HG03439 (cell line): ENCODE data around the gene COPZ1.
"Not testable (repeated sequence)": the region's sequence is repeated elsewhere in the genome, so short reads cannot be mapped to it uniquely, and the experiment has no call there.

Source experiments
- ATAC-seq: cut with Tn5 transposase; IDR thresholded peaks from one replicate; pipeline ENCODE4 v1.9.1; 2021; ENCODE audit warnings: mild to moderate bottlenecking, moderate library complexity; ENCODE audit not compliant: unreplicated experiment

COPZ1 gene

GRCh38 chr12:54294152-54294952 is 30.6 kb upstream of the COPZ1 start:
- no peak for ATAC-seq

- ATAC-seq, result no peak
These were observed 29.9 kb upstream of the COPZ1 start for GRCh38 chr12:54294953-54295566.

- ATAC-seq, result no peak
These were observed 28.4 kb upstream of the COPZ1 start for GRCh38 chr12:54296393-54297099.

DNA sequence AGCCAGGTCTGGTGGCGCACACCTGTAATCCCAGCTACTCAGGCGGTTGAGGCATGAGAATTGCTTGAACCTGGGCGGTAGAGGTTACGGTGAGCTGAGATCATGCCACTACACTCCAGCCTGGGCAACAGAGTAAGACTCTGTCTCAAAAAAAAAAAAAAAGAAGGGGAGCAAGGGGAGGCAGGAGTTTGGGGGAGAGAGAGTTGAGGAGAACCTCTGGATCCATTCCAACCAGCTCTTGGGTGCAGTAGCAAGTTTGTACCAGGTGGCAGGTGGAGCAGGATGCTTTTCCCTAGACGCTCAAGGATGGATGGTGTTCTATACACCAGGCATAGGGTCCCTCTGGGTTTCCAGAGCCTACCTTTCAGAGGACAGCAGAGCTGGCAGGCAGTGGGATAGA is 26.0 kb upstream of the COPZ1 start:
- ATAC-seq, result no peak

GRCh38 chr12:54299515-54300224 is 25.3 kb upstream of the COPZ1 start:
- no peak for ATAC-seq

GRCh38 chr12:54300225-54300731 is 24.7 kb upstream of the COPZ1 start:
- ATAC-seq, result no peak

GRCh38 chr12:54300732-54301427 is 24.1 kb upstream of the COPZ1 start, which contains the start of gene NFE2:
Gene NFE2 (minus strand): TSS chr12:54301015. CDS start chr12:54295248, 5,767 bp downstream.
- no peak for ATAC-seq

- no peak for ATAC-seq
These were observed 23.4 kb upstream of the COPZ1 start for GRCh38 chr12:54301428-54302048.

DNA sequence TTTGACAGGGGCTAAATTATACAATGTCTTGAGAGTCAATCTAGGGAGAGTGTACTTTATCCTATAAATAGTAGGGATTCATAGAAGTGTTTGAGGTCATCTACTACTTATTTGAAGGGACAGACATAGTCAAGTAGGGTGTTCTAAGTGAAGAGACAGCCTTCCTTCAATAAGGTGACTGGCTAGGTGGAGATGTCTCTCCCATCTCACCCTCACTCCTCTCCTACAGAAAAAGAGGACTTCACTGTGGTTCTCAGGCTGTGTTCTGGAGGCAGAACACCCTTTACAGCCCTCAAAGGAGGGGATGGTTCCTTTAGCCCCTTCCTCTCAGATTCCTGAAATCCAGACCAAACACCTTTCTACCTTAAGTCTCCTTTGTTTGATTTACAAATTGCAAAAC is 21.3 kb upstream of the COPZ1 start:
- ATAC-seq, result no peak

DNA sequence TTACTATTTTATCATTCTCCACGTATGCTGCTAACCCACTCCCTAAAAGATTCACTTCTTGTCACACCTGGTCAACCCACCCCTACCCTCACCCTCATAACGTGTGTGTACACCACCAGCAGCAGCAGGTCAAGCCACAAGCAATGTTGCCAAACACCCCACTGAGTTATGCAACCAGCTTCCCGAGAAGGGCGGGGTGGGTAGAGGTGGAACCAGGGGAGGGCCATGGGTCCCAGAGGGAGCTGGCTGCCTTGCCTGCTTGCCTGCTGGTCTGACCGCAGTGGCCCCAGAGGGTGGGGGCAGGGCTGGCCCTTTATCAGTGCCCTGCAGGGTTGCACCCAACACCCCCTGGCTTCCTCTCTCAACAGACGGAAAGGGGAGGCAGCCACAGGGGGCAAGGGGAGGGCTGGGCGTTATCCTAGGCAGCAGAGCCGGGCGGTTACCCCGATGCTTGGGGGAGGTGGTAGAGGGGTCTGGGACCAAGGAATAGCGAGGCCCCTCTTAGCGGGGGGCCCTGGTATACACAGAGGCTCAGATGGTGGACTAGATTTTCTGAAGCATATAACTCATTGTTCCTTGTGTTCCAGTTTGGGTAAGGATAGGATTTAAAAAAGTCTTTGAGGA is 20.6 kb upstream of the COPZ1 start:
- no peak for ATAC-seq

DNA sequence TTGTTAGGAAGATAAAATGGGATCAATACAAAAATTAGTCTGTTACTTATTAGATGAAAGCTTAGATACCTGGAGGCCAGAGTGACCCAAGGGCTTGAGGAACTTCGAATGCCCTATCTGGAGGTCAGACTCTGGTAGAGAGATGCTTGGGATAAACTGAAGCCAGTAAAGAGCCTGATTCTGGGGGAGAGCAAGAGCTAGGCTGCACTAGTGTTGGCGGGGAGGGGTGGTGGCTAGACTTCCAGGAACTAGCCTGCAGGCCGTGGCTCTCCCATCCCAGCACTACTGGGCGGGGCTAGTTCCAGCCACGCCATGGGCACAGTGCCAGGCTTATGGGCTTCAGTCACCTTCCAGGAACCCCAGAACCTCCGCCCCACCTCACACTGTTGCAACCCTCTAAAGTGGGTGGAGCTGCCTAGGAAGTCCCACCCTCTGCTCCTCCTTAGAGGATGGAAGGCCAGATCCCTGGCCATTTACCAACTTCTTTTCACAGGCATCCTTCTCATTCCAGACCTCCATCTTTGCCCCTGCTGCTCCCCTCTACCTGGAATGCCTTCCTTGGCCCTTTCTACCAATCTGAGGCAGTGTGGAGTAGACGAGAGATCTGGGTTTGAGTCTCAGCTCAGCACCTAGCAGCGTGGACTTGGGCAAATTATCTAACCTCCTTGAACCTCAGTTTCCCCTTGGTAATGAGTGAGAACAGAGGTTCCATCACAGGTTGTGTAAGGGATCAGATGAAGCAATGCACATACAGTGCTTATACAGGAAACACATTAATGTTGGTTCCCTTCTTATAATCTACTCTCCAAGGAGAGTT is 17.8 kb upstream of the COPZ1 start:
- no peak for ATAC-seq

GRCh38 chr12:54311051-54311450 is 13.9 kb upstream of the COPZ1 start:
- no peak for ATAC-seq

DNA sequence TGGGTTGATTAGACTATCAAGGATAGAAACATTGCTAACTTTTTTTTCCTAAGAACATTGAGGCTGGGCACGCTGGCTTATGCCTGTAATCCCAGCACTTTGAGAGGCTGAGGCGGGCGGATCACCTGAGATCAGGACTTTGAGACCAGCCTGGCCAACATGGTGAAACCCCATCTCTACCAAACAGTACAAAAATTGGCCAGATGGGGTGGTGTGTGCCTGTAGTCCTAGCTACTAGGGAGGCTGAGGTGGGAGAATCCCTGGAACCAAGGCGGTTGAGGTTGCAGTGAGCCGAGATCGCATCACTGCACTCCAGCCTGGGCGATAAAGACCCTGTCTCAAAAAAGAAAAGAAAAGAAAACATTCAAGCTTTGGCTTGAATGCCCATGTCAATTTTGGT is 12.6 kb upstream of the COPZ1 start:
- ATAC-seq, result not testable (repeated sequence)

GRCh38 chr12:54321363-54321762 is 3.6 kb upstream of the COPZ1 start:
- ATAC-seq, result no peak

- not testable (repeated sequence) for ATAC-seq
These were observed 645 bp downstream of the COPZ1 start for GRCh38 chr12:54325442-54326109.

DNA sequence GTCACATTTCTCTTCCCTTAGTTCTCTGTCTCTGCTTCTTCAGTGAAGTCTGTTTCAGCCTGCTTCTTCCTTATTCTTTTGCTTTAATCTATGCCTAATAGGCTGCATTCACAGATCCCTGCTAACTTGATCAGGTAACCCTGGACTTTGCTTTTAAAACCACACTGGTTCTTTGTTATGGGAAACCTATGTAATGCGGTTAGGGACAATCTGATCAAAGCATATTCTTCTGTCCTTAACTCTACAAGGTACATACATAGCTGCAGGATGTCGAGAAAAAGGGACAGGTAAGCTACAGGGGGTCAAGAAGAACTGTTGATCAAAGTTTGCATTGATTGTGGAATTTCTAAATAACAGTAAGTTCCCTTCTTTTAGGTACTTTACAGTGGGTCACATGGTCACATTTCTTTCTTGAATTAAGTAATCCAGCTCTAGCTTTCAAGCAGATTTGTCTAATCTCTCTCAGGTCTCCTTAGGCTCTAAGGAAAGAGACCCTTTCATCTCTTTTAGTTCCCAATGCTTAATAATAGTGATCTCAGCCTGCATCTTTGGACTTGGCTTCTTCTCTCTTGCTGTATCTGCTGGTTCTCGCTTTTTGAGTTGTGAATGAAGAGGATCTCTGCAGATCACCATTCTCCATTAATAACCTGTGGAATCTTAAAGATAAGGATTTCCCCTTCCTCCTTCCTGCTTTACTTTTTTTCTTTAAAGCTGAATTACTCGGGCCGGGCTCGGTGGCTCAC is 3.8 kb downstream of the COPZ1 start:
- ATAC-seq, result no peak

DNA sequence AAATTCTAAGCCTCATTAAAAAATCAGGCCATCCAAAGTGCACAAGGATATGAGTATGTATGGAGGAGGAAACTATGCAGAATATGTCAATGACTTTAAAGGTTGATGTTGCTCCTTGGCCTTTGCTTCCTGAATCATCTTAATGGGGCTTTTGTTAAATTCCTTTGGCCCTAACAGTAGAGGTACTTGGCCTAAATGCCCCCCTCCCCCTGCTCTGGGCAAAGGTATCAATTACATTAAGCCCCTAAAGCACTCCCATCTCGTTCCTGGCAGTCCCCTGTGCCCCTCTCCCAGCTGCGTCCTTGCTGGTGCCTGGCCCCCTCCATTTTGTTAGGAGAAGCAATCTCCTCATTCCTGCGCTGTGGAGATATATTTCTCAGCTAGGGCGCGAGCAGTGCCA is 4.8 kb downstream of the COPZ1 start:
- ATAC-seq, result no peak
